HG03558 (cell line): Measurements from ENCODE around the gene ADAMTS17.

ENCODE experiments used
- ATAC-seq: cut with Tn5 transposase; IDR thresholded peaks from one replicate; pipeline ENCODE4 v1.9.1; 2021; ENCODE audit warnings: moderate number of reproducible peaks; ENCODE audit not compliant: unreplicated experiment; ENCODE audit errors: extremely low read depth

ADAMTS17 gene

DNA sequence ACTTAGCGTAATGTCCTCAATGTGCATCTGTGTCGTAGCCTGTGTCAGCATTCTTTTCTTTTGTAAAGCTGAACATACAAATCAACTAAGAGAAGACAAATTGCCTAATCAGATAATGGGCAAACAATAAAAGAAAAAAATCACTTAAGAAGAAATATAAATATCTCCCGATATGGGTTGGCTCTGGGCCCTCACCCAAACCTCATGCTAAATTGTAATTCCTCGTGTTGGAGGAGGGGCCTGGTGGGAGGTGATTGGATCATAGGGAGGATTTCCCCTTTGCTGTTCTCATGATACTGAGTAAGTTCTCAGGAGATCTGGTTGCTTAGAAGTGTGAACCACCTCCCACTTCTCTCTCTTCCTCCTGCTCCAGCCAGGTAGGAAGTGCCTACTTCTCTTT is 323.6 kb downstream of the ADAMTS17 start:
- ATAC-seq = no peak

DNA sequence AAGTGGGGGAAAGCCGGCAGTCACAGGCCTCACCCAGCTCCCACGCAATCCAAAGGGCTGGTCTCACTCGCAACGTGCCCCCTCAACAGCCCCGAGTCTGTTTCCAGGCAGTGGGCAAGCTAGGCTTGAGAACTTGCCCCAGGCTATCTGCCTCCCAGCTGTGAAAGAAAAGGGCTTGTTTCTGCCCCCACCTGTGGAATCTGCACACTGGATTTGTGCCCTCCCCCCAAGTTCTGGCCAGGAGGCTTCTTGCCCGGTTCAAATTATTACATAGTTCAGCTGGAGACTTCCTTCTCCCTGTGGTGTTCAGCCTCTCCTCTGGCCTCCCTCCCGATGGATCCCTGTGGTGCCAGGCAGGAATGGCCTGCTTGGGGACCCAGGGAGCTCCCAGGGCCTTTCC is 324.6 kb downstream of the ADAMTS17 start:
- no peak for ATAC-seq

DNA sequence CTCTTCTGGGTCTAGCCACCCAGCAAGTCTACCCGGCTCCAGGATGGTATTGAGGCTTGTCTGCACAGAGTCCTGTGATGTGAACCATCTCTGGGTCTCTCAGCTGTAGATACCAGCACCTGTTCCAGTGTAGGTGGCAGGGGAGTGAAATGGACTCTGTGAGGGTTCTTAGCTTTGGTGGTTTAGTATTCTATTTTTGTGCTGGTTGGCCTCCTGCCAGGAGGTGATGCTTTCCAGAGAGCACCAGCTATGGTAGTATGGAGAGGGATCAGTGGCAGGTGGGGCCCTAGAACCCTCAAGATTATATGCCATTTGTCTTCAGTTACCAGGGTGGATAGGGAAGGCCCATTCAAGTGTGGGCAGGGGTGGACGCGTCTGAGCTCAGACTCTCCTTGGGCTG is 325.1 kb downstream of the ADAMTS17 start:
- ATAC-seq = no peak

DNA sequence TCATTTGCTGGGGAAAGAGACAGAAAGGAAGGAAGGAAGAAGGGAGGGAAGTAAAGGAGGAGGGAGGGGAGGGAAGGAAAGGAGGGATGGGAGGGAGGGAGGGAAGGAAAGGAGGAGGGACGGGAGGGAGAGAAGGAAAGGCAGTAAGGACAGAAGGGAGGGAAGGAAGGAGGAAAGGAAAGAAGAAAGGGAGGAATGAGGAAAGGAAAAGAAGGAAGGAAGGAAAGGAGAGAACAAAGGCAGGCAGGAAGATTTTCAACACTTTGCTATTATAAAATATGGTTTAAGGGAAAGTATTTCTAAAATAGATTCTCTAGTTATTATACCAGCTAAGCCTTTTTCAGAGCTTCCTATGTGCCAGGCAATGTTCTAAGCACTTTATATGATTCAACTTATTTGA is 330.5 kb downstream of the ADAMTS17 start:
- ATAC-seq = no peak

DNA sequence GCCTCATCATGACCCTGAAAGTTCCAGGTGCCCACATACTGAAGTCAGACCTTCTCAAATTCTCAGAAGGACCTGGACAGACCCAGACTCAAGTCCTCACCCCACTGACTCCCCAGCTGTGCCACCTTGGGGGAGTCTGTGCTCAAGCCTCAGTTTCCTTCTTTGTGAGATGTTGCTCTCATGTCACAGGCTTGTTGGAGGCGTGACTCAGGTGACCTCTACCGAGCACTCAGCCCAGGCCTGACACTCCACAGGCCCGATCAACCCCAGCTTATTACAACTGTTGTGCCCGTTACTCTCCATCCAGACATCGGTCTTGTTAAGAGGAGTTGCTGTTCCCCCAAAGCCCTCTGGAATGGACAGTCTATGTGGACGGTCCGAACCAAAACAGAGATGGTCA is 332.4 kb downstream of the ADAMTS17 start:
- ATAC-seq = no peak

DNA sequence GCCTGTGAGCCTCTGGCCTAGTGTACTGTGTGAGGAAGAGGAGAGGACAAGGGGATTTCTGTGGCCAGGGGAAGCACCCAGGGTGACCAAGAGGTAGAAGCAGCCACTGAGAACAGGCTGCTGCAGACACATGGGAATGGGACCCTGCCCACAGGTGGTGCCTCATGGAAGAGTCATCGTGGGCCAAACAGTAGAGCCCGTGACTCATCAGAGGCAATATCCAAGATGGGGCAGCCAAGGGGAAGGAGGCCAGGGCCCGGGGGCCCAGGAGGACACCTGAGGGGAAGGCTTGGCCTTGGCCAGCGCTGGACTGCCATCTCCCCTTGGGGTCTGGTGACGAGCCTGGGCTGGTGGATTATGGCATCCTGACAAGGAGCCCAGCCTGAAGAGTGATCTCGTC is 333.5 kb downstream of the ADAMTS17 start:
- ATAC-seq = no peak

DNA sequence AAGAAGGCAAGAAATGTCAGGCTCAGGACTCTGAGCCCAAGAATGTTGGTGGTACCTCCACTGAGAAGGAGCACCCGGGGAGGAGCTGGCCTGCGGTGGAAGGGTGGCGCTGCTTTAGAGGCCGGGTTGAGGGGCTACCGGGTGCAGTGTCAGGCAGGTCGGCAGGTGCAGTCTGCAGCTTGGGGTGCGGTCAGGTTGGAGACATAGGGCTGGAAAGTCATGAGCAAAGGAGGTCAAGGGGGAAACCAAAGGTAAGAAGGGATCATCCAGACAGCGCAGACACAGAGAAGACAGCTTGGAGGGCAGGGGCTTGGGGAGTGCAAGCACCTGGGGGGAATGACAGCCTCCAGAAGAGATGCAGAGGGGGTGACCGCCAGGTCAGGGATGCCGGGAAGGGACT is 334.2 kb downstream of the ADAMTS17 start:
- no peak for ATAC-seq

DNA sequence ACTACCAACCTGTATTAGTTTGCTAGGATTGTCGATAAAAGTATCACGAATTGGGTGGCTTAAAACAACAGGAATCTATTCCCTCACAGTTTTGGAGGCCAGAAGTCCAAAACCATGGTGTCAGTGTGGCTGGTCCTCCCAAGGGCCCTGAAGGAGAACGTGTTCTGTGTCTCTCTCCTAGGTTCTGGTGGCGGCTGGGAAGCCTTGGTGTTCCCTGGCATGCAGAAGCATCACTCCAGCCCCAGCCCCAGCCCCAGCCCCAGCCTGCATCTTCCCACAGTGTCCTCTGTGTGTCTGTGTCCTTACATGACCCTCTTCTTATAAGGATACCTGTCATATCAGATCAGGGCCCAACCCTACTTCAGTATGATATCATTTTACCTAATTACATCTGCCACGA is 336.1 kb downstream of the ADAMTS17 start:
- no peak for ATAC-seq

DNA sequence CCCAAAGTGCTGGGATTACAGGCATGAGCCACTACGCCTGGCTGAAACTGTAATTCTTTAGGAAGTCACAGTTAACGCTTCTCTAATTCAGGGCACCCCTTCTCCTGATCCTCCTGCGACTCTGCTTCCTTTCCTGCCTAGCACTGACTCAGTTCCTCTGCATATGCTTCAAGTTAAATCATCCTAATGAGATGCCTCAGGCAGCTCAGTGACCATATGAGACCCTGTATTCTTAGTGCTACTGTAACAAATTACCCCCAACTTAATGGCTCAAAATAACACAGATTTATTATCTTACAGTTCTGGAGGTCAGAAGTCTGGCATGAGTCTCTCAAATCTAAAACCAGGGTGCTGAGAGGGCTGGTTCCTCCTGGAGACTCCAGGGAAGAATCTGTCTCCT is 336.8 kb downstream of the ADAMTS17 start:
- ATAC-seq = no peak

DNA sequence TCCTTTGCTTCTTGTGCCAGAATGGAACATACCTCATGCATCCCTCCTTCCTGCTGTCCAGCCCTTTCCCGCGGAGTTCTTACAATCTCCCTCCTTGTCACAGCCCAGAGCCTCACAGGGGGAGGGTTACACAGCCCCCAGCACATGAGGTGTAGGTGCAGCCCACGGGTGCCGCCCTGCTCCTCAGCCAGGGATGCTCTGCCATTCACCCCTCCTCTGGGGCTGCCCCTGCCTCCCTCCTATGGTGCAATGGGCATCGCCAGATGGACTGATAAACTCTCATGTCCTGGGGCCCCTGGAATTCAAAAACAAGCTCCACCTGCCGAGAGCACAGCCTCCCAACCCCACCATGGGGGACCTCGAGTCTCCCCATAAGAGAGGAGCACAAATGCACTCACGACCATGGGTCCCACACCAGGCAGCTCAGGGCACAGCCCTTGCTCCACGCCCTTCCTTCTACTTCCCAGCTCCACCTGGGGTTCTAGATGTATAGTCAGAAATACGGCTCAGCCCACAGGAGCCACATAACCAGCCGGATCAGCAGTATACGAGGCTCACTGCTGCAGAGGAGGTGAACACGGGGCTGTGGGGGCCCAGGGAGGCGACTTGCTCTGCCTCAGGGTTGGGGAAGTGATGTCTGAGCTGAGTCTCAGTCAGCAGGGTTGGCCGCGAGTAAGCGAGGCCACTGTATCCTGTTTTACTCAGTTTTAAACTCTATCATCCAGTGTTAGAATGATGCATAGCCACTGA is 338.8 kb downstream of the ADAMTS17 start:
- ATAC-seq = no peak

DNA sequence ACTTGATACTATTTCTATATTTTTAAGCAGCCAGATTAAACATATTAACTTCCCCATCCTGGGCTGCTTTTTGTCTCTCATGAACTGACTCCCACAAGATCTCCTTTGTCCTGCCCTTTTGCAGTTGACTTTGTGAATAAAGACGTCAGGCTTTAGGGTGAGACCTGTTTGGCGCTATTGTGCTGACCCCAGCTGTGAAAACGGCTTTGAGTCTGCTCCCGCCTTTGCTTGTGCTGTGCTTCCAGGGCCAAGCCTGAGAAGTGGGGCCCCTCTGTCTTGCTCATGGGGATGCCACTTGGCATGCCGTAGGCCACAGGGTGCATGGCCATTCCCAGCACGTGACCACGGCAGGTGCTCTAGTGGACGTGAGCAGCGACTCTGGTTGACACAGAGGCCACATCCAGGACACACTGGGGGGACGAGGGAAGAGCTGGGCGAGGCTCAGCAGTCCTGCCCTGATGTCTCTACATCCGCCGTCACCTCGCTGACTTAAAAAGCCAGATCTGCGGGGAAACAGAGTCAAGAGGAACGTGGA is 339.6 kb downstream of the ADAMTS17 start:
- no peak for ATAC-seq

DNA sequence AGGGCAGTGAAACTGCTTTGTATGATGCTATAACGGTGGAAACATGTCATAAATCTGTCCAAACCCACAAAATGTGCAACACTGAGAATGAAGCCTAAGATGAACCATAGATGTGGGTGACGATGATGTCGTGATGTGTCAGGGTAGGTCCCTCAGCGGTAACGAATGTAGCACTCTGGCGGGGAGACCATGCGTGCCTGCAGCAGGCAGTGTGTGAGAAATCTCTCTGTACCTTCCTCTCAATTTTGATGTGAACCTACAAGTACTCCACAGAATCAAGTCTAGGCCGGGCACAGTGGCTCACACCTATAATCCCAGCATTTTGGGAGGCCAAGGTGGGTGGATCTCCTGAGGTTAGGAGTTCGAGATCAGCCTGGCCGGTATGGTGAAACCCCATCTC is 340.4 kb downstream of the ADAMTS17 start:
- no peak for ATAC-seq

DNA sequence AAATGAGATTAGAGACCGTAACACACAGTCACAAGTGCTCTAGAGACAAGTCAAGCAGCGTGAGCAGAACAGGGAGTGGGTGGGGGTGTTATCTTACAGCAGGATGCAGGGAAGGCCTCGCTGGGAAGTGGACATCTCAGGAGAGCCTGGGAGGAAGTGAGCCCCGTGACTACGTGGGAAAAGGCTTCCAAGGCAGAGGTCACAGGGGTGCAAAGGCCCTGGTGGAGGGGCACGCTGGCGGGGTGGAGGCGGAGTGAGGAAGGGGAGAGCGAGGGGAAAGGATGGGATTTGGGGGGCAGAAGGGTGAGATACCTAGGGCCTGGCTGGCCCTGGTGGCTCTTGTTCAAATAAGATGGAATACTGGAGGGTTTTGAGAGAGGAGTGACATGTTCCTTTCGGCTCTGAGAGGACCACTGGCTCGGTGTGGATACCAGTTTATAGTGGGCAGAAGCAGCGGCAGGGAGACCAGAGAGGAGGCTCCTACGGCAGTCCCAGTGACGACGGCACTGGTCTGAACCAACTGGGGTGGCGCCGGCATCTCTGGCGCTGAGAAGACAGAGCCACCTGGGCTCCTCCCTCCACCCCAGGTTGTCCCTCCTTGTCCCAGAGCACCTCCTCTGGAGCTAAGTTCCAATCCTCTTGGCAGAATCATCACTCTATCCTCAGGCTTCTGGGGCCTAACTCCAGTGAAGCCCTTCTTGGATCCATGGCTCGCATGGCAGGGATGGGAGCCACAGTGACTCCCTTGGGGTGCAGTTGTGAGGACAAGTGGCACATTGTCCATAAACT is 342.3 kb downstream of the ADAMTS17 start:
- ATAC-seq = no peak

DNA sequence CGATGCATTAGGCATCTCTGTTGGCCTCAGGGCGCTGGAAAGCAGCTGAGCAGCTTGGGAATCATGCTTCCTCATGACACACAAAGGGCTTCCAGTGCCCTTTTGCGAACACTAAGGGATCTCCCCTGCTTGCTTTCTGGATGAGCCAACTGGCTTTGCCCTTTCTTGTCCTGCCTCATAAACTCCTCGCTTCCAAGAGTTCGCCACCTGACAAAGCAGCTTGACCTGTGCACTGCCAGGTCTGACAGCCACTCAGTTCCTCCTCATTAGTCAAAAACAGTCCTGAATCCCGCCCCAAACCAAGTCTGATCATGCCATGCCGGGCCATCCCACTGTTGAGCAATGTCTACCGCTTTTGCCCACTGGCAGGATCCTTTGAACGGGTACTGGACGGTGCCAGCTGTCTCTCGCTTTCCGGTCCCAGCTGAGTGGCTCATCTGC is 343.1 kb downstream of the ADAMTS17 start:
- ATAC-seq = no peak

DNA sequence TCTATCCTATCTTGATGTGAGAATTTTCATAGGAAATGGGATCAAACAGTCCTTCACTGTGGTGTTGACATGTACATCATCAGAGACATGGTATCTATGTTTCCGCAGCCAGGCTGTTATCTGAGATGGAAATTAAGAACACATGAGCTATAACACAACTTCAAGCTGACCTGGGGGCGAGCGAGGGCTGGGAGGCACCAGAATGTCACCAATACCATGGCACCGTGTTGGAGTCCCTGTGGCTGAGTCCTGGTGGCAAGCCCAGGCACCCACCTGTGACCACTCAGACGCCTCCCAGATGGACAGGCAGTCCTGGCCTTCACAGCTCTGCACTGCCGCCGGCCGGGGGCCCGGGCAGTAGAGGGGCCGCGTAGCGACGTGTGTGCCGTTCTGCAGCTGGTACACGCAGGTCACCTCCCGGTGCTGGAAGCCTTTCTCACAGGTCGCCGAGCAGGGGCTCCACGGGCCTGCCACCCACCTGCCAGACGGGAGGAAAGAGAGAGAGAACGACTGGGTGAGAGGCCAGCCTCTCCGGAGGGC is 344.6 kb downstream of the ADAMTS17 start:
- no peak for ATAC-seq

DNA sequence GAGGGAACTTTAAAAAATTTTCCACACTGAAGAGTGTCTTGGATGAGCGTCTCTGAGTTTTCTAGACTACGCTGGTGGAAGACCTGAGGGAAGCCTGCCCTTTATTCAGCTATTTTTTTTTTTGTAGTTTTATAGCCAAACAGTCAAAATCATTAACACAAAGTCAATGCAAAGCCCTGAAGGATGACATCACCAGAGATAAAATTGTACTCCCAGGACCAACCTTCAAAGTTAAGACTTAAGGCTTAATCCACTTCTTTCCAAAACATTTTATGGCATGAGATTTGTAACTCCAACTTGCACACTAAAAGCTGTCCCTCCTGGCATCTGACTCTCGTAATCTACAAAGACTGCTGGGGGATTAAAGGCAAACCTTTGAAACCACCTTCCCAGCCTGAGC is 345.1 kb downstream of the ADAMTS17 start:
- ATAC-seq = no peak

DNA sequence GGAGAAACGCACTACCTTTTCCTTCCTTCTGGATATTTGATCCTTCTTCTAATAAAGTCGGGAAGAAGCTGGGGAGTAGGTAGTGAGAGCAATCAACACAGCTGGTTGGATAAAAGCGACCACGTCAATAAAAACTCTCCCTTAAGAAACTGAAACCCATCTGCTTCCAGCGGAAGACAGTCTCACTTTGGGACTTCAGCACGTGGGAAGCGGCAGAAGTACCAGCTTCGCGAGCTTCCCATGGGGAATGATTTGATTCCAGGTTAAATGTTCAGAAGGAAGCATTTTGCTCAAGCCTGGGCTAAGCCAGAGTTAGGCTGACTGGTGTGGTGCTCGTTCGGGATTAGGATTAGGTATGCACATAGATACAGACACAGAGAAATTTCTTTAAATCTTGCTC is 346.2 kb downstream of the ADAMTS17 start:
- no peak for ATAC-seq

DNA sequence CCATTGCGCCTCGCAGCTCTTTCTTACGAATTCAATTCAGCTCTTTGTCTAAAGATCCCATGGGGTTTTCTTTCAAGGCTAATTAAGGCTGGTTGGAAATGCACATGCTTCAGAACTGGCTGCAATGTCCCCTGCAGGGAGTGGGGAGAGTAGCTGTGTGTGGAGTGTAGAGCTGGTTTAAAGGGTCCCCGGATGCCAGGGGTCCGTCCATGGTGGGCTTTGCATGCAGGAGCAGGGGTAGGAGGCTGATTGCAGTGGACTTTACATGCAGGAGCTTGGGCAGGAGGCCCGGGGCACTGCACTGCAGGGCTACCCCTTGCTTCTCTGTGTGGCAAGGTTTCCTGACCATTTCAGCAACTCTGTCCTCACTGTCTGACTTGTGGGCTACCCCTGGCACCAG is 346.9 kb downstream of the ADAMTS17 start:
- ATAC-seq = no peak

DNA sequence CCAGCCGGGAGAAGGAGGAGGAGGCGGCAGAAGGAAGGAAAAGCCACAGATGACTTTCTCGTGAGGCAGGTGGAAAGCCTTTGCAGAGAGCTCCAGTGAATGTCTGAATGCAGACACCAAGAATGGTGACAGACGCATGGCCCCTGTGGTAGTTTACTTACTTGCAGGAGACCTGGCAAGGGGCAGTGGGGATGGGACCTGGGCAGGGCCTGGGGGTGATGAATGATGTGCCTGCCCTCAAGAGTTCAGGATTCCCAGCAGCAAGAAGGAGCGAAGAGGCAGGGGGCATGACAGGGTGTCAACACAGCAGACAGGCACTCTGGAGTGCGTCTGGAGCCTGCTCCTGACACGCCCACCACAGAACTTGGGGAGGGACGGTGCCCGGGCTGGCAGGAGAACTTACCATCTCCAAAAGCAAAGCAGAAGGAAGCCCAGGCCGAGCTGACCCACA is 348.1 kb downstream of the ADAMTS17 start:
- ATAC-seq = no peak

DNA sequence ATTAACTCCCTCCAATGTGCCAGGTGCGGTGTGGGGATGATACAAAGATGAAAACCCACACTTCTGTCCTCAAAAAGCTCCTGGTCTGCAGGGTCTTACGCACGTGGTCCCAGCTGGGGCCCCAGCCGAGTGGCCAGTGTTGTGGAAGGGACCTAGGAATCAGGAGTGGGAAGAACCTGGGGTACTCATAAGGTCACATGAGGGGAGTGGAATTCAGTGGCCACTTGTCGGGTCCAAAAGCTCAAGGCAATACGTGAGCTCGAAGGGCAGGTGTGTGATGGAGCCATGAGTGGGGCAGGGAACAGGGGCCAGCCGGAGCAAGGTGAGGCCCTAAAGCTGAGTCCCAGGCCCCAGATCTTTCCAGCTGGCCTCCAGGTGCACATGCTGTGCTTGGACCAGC is 348.5 kb downstream of the ADAMTS17 start:
- no peak for ATAC-seq

DNA sequence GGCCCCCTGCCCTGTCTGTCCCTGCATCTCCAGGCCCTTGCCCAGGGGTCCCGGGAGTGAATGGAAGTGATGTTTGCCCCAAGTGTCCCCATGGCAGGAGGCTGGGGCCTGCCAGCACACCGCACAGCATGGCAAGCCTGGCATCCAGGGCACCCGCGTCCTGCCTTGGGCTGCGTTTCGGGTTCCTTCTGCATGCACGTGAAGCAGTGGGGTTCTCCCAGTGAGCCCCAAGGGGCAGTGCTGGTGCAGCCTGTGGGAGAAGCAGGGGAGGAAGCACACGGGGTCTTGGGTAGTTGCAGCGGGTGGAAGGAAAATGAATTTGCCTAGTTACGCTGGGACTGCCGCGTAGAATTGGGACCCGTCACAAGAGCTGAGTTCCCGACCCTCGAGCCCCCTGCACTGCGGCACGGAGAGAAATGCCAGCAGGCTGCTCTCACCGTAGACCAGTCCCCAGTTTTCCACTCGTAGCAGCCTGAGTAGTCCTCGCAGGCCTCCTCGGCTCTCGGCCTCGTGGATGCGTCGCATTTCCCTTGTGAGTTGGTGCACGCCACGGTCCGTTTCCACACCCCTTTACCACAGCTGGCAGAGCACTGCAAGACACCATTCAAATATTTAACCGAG is 349.1 kb downstream of the ADAMTS17 start:
- ATAC-seq = no peak
